ENCODE data around the gene PCNX1.

The PCNX1 gene

GRCh38 chr14:71021347-71022011 is 114.2 kb downstream of the PCNX1 start:
- TF ChIP-seq EZH2phosphoT487 (IDR thresholded peaks at IDR 0.05; ENCODE audit: borderline replicate concordance, low read length): no peak
- TF ChIP-seq, protein P1, sequence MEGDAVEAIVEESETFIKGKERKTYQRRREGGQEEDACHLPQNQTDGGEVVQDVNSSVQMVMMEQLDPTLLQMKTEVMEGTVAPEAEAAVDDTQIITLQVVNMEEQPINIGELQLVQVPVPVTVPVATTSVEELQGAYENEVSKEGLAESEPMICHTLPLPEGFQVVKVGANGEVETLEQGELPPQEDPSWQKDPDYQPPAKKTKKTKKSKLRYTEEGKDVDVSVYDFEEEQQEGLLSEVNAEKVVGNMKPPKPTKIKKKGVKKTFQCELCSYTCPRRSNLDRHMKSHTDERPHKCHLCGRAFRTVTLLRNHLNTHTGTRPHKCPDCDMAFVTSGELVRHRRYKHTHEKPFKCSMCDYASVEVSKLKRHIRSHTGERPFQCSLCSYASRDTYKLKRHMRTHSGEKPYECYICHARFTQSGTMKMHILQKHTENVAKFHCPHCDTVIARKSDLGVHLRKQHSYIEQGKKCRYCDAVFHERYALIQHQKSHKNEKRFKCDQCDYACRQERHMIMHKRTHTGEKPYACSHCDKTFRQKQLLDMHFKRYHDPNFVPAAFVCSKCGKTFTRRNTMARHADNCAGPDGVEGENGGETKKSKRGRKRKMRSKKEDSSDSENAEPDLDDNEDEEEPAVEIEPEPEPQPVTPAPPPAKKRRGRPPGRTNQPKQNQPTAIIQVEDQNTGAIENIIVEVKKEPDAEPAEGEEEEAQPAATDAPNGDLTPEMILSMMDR (IDR thresholded peaks at IDR 0.05; ENCODE audit: low read depth, low read length, poor library complexity, severe bottlenecking): no peak
- Histone ChIP-seq H3K4me3 (ENCODE audit: low read length) (no peak overlapping the region), H3K4me2 (ENCODE audit: low read length) (no peak overlapping the region), H3K9me2 (replicated peaks; ENCODE audit: control insufficient read depth, low read length) (no peaks in the 10 kb centered on the region), H3F3A (ENCODE audit: control insufficient read depth, insufficient read depth) (0 out of 2 replicates have a peak, but pooled peaks cover 5% of the 10 kb centered on the region), H3K27me3 (ENCODE audit: control insufficient read depth, low read length) (no peaks in the 10 kb centered on the region), H3K4me1 (ENCODE audit: control insufficient read depth, low read length) (no peaks in the 10 kb centered on the region), H4K20me1 (ENCODE audit: control insufficient read depth, insufficient read depth, low read depth, low read length) (no peaks in the 10 kb centered on the region), H3K79me2 (ENCODE audit: control insufficient read depth, low read length) (no peaks in the 10 kb centered on the region), H3K36me3 (ENCODE audit: control insufficient read depth, low read length) (peaks cover 9% of the 10 kb centered on the region; the same call in 1 of the 2 replicates), H3K27ac (ENCODE audit: low read depth, low read length) (no peak overlapping the region), H3K9me3 (ENCODE audit: control insufficient read depth, insufficient read depth, low read length) (no peaks in the 10 kb centered on the region)

- Histone ChIP-seq H3K79me2 (ENCODE audit: control insufficient read depth, low read length) (no peaks in the 10 kb centered on the region), H4K20me1 (ENCODE audit: control insufficient read depth, insufficient read depth, low read depth, low read length) (no peaks in the 10 kb centered on the region), H3K27me3 (ENCODE audit: control insufficient read depth, low read length) (no peaks in the 10 kb centered on the region), H3K27ac (ENCODE audit: low read depth, low read length) (no peak overlapping the region), H3K4me3 (ENCODE audit: low read length) (no peak overlapping the region), H3K4me1 (ENCODE audit: control insufficient read depth, low read length) (no peaks in the 10 kb centered on the region), H3F3A (ENCODE audit: control insufficient read depth, insufficient read depth) (0 out of 2 replicates have a peak, but pooled peaks cover 5% of the 10 kb centered on the region), H3K9me3 (ENCODE audit: control insufficient read depth, insufficient read depth, low read length) (no peaks in the 10 kb centered on the region), H3K9me2 (replicated peaks; ENCODE audit: control insufficient read depth, low read length) (no peaks in the 10 kb centered on the region), H3K4me2 (ENCODE audit: low read length) (no peak overlapping the region), H3K36me3 (ENCODE audit: control insufficient read depth, low read length) (peaks cover 12% of the 10 kb centered on the region; the same call in 1 of the 2 replicates)
- TF ChIP-seq, protein P1 (IDR thresholded peaks at IDR 0.05; ENCODE audit: low read depth, low read length, poor library complexity, severe bottlenecking): no peak
- TF ChIP-seq EZH2phosphoT487 (IDR thresholded peaks at IDR 0.05; ENCODE audit: borderline replicate concordance, low read length): no peak
Observed at GRCh38 chr14:71022012-71022869, 115.0 kb downstream of the PCNX1 start.

DNA sequence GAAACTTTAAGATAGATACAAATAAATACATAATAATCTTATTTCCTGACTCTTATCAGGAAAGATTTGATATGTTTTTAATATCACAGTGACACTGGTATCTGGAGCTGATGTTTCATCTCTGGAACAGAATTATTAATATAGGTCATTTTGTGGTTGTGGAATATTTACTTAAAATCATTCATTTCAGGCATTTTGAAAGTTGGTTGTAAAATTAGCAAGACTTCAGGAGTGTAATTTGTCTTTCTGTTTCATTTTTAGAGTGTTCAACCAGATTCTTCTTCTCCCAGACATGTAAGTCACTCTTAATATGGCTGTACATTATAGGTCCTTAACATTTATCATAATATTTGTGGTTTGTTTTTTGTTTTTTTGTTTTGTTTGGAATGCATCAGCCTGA is 115.7 kb downstream of the PCNX1 start:
- Histone ChIP-seq H3K27me3 (ENCODE audit: control insufficient read depth, low read length) (no peaks in the 10 kb centered on the region), H3K4me2 (ENCODE audit: low read length) (no peak overlapping the region), H4K20me1 (ENCODE audit: control insufficient read depth, insufficient read depth, low read depth, low read length) (no peaks in the 10 kb centered on the region), H3K27ac (ENCODE audit: low read depth, low read length) (no peak overlapping the region), H3K79me2 (ENCODE audit: control insufficient read depth, low read length) (no peaks in the 10 kb centered on the region), H3K4me1 (ENCODE audit: control insufficient read depth, low read length) (no peaks in the 10 kb centered on the region), H3K9me3 (ENCODE audit: control insufficient read depth, insufficient read depth, low read length) (no peaks in the 10 kb centered on the region), H3K36me3 (ENCODE audit: control insufficient read depth, low read length) (peaks cover 12% of the 10 kb centered on the region; the same call in 1 of the 2 replicates), H3K9me2 (replicated peaks; ENCODE audit: control insufficient read depth, low read length) (no peaks in the 10 kb centered on the region), H3F3A (ENCODE audit: control insufficient read depth, insufficient read depth) (0 out of 2 replicates have a peak, but pooled peaks cover 4% of the 10 kb centered on the region), H3K4me3 (ENCODE audit: low read length) (no peak overlapping the region)
- TF ChIP-seq EZH2phosphoT487 (IDR thresholded peaks at IDR 0.05; ENCODE audit: borderline replicate concordance, low read length): no peak
- TF ChIP-seq, protein P1 (IDR thresholded peaks at IDR 0.05; ENCODE audit: low read depth, low read length, poor library complexity, severe bottlenecking): no peak

Measured in DOHH2 (cell line).